IPS DF 4.7 (cell line): ENCODE measurements around the gene PSMC3IP.
"Not testable (repeated sequence)": the region's sequence is repeated elsewhere in the genome, so short reads cannot be mapped to it uniquely, and the experiment has no call there.

ENCODE experiments used
- DNase-seq: peaks from one replicate; pipeline ENCODE4 v3.0.0-alpha.2; 2013; ENCODE audit warnings: low spot score; ENCODE audit errors: extremely low read depth

The PSMC3IP gene

GRCh38 chr17:42577532-42578281 is at the start of gene PSMC3IP:
TSS of gene PSMC3IP (minus strand) at chr17:42577729. CDS start at chr17:42577686, 43 bp downstream.
- peak; percentile 84 for DNase-seq

GRCh38 chr17:42623732-42624596 is 46.4 kb upstream of the PSMC3IP start:
- no peak for DNase-seq

- DNase-seq: no peak
Observed at GRCh38 chr17:42623271-42623670, 45.7 kb upstream of the PSMC3IP start.

GRCh38 chr17:42621987-42622386 is 44.5 kb upstream of the PSMC3IP start:
- not testable (repeated sequence) for DNase-seq

GRCh38 chr17:42618442-42619150 is 41.1 kb upstream of the PSMC3IP start:
- peak; percentile 72 for DNase-seq

- no peak for DNase-seq
Observed at GRCh38 chr17:42617956-42618431, 40.5 kb upstream of the PSMC3IP start.

- no peak for DNase-seq
Observed at GRCh38 chr17:42613699-42614295, 36.3 kb upstream of the PSMC3IP start.

GRCh38 chr17:42612013-42612412 is 34.5 kb upstream of the PSMC3IP start:
- no peak for DNase-seq

- not testable (repeated sequence) for DNase-seq
Observed at GRCh38 chr17:42609814-42610801, 32.6 kb upstream of the PSMC3IP start.

- DNase-seq: peak; percentile 96
Observed at GRCh38 chr17:42609182-42609813, 31.8 kb upstream of the PSMC3IP start, which contains the start of the genes RETREG3 and TUBG1. TSS of gene RETREG3 (minus strand) at chr17:42609374. CDS start at chr17:42609324, 50 bp downstream. TSS of gene TUBG1 (plus strand) at chr17:42609683. CDS start at chr17:42609738, 55 bp downstream.

GRCh38 chr17:42608305-42609181 is 31.0 kb upstream of the PSMC3IP start:
- DNase-seq: no peak

GRCh38 chr17:42607769-42608168 is 30.2 kb upstream of the PSMC3IP start:
- DNase-seq: no peak

GRCh38 chr17:42603318-42603717 is 25.8 kb upstream of the PSMC3IP start:
- no peak for DNase-seq

- no peak for DNase-seq
Observed at GRCh38 chr17:42598905-42599304, 21.4 kb upstream of the PSMC3IP start.

- DNase-seq: no peak
Observed at GRCh38 chr17:42596386-42596785, 18.9 kb upstream of the PSMC3IP start.

GRCh38 chr17:42591411-42591810 is 13.9 kb upstream of the PSMC3IP start:
- DNase-seq: no peak

- DNase-seq: no peak
Observed at GRCh38 chr17:42590886-42591285, 13.4 kb upstream of the PSMC3IP start.

- DNase-seq: no peak
Observed at GRCh38 chr17:42586514-42587230, 9.1 kb upstream of the PSMC3IP start.
